GM12872 (cell line): ENCODE measurements around the gene TBPL2.

ENCODE experiments used
- TF ChIP-seq, protein P1 (sequence below): IDR thresholded peaks from 3 replicates; pipeline ENCODE4 v1.5.1; 2011; ENCODE audit warnings: low read depth, mild to moderate bottlenecking, low read length, moderate library complexity; ENCODE audit not compliant: insufficient read depth

TBPL2 gene

DNA sequence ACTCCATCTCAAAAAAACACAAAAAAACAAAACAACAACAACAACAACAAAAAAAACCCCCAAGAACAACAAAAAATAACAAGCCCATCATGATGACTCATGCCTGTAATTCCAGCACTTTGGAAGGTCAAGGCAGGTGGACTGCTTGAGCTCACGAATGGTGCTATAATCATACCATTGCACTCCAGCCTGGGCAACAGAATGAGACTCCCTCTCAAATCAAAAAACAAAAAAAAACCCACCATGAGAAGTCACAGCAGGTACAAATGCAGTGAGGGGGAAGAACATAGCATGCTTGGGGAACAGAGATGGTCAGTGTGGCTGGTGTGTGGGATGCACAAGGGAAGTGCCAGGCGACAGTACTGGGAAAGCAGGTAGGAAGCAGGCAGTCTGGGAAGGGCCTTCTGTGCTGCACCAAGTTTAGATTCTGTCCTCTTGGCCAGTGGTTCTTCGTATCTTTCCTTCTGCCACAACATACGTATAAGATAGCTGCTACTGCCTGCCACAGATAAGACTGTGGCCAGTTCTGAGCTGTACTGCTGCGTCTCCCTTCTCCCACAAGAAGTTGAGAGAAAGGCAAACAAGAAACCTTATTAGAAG, 56.8 kb downstream of the TBPL2 start:
- TF ChIP-seq, protein P1, sequence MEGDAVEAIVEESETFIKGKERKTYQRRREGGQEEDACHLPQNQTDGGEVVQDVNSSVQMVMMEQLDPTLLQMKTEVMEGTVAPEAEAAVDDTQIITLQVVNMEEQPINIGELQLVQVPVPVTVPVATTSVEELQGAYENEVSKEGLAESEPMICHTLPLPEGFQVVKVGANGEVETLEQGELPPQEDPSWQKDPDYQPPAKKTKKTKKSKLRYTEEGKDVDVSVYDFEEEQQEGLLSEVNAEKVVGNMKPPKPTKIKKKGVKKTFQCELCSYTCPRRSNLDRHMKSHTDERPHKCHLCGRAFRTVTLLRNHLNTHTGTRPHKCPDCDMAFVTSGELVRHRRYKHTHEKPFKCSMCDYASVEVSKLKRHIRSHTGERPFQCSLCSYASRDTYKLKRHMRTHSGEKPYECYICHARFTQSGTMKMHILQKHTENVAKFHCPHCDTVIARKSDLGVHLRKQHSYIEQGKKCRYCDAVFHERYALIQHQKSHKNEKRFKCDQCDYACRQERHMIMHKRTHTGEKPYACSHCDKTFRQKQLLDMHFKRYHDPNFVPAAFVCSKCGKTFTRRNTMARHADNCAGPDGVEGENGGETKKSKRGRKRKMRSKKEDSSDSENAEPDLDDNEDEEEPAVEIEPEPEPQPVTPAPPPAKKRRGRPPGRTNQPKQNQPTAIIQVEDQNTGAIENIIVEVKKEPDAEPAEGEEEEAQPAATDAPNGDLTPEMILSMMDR, result no peak

DNA sequence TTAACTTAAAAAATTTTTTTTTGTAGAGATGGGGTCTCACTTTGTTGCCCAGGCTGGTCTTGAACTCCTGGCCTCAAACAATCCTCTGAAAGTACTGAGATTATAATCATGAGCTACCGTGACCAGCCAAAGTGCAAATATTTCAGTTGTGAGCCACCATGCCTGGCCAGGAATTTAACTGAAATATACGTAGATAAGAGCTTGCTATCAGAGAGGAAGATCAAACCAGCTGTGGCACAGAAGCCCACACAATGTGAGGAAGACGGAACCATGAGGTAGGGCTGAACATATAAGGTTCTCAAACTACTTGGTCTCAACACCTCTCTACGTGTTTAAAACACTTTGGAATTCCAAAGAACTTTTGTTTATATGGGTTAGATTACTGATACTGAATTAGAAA, 57.9 kb downstream of the TBPL2 start:
- TF ChIP-seq, protein P1, result no peak

DNA sequence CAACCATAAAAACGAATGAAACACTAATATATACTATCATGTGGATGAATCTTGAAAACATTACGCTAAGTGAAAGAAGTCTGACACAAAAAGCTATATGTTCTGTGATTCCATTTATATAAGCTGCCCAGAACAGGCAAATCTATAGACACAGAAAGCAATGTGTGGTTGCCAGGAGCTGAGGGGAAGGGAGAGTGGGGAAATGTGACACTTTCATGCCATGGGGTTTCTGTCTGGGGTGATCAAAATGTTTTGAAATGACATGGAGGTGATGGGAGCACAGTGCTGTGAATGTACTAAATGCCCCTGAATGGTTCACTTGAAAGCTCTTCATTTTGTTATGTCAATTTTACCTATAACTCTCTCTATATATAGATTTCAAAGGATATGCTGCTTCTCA, 58.9 kb downstream of the TBPL2 start:
- TF ChIP-seq, protein P1, result no peak

DNA sequence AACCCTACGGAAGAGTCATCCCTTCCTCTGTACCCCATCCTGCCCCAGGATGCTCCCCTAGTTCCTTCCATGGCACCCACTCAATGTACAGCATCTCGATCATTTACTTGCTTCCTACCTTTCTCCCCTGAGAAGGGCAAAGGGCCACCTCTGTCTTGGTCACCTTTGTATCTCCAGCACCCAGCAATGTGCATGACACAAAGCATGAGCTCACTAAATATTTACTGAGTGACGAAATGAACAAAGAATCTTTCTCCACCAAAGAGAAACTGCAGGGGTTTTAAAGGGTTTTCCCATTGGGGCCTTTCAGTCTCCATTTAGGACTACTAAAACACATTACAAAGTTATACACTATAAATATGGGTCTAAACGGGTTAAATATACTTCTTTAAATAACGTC, 59.4 kb downstream of the TBPL2 start:
- TF ChIP-seq, protein P1, result no peak

DNA sequence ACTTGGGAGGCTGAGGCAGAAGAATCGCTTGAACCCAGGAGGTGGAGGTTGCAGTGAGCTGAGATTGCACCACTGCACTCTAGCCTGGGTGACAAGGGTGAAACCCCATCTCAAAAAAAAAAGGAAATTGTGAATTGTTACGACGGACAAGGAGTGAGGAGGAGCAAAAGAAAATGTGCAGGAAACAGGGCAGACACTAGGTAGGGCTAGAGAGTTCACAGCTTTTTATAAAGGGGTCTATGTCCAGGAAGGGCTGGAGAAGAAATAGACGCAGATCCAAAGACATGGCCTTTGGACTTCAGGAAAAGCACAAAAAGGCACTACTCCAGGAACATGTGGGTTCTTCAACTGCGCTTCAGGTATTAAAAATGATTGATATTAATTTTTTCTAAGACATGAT, 63.2 kb downstream of the TBPL2 start:
- TF ChIP-seq, protein P1, result no peak

DNA sequence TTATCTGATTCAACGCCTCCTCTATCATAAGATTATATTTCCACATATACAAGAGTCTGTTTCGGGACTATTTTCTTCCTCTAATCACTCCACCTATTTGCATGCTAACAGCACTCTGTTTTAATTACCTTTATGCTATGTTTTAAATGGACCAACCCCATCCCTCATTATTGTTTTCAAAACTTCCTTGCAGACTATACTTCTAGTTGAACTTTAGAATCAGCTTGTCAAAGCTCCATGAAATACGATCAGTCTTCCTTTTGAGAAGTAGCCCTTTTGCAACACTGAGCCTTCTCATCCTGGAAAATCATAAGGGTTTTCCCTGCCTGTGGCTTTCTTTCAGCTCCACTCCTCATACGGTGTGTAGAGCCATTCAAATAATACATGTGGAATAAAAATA, 65.6 kb downstream of the TBPL2 start:
- TF ChIP-seq, protein P1, result no peak

DNA sequence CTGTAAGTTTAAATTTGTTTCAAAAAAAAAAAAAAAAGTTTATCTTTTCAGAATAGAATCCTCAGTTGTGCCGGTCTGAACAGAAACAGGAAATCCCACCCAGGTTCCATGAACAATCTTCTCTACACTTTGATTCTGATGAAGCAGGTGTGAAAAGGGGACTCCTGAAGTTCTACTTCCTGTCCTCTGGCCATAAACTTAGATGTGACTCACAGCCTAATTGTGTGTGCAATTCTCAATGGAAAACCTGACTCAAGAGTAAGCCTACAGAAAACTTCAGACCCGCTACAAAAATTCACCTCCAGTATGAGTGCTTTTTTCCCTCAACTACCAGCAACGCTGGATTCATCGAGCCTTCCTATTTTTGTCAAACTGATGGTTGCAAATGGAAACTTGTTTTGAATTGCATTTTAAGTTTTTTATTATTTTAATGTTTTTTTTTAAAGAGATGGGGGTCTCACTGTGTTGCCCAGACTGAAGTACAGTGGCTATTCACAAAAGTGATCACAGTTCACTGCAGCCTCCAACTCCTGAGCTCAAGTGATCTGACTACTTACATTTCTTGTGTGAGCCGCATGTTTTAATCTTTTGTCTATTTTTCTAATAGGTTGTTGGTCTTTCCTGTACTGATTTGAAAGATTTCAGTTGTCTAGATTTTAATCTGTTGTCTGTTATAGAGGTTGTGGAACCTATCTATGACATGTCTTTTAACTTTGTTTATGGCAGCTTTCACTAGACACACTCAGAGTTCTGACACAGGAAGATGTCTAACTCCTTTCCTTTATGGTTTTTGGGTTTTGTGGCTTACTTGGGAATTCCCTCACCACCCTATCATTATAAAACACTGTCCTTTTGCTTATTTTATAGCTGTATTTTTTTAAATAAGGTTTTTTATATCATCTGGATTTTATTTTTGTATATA, 66.4 kb downstream of the TBPL2 start:
- TF ChIP-seq, protein P1, result no peak
